GM12892 (cell line): ENCODE data around the gene ATP23.

Experiments
- DNase-seq: peaks from one replicate; pipeline ENCODE4 v3.0.0; 2011; ENCODE audit not compliant: insufficient read length
- FAIRE-seq: peaks from 2 replicates; lab custom pipeline; 2011; peaks lifted over from hg19 to GRCh38; lab: Jason Lieb, UNC
- POLR2A ChIP-seq: IDR thresholded peaks from 2 replicates; pipeline ENCODE4 v1.6.1; 2011; ENCODE audit warnings: low read depth, low read length, control low read depth
- POLR2AphosphoS5 ChIP-seq: IDR thresholded peaks from 2 replicates; pipeline ENCODE4 v1.6.1; 2011; ENCODE audit warnings: low read depth, low read length, control low read depth
- TAF1 ChIP-seq: IDR thresholded peaks from 2 replicates; pipeline ENCODE4 v1.6.1; 2011; ENCODE audit warnings: low read depth, mild to moderate bottlenecking, control low read depth, low read length, borderline replicate concordance

The ATP23 gene

GRCh38 chr12:57927086-57927485 lies 14.3 kb upstream of the ATP23 start:
- FAIRE-seq: no peak
- TF ChIP-seq POLR2A (no peak), POLR2AphosphoS5 (no peak), TAF1 (no peak)
- DNase-seq: no peak

- no peak for DNase-seq
- no peak for FAIRE-seq
- no peak for TF ChIP-seq POLR2A
- no peak for TF ChIP-seq TAF1
- TF ChIP-seq POLR2AphosphoS5: no peak
Observed at GRCh38 chr12:57929092-57929830, 12.1 kb upstream of the ATP23 start.

- no peak for DNase-seq
- FAIRE-seq: no peak
- TF ChIP-seq TAF1: no peak
- no peak for TF ChIP-seq POLR2A
- TF ChIP-seq POLR2AphosphoS5: no peak
Observed at GRCh38 chr12:57934819-57935218, 6.5 kb upstream of the ATP23 start.

GRCh38 chr12:57935331-57935730 lies 6.0 kb upstream of the ATP23 start:
- FAIRE-seq (no peak), DNase-seq (no peak)
- no peak for TF ChIP-seq TAF1
- TF ChIP-seq POLR2A: no peak
- no peak for TF ChIP-seq POLR2AphosphoS5

GRCh38 chr12:57935839-57936512 lies 5.4 kb upstream of the ATP23 start:
- FAIRE-seq (peak; percentile 94), DNase-seq (peak; percentile 63)
- TF ChIP-seq POLR2A (peak; percentile 89), POLR2AphosphoS5 (peak; percentile 90), TAF1 (peak; percentile 70; the same call in 1 of the 2 replicates)

GRCh38 chr12:57936513-57936883 lies 4.9 kb upstream of the ATP23 start:
- FAIRE-seq: no peak
- DNase-seq: no peak

GRCh38 chr12:57939291-57939690 lies 2.1 kb upstream of the ATP23 start:
- DNase-seq: no peak
- TF ChIP-seq POLR2A: no peak
- no peak for TF ChIP-seq POLR2AphosphoS5
- TF ChIP-seq TAF1: no peak
- FAIRE-seq: no peak

More at GRCh38 chr12:57936513-57936883, 4.9 kb upstream of the ATP23 start:
- TF ChIP-seq TAF1 (no peak), POLR2AphosphoS5 (no peak), POLR2A (no peak)

GRCh38 chr12:57940052-57940914 lies 1.1 kb upstream of the ATP23 start:
- DNase-seq (no peak), FAIRE-seq (no peak)
- TF ChIP-seq TAF1: no peak

- no peak for TF ChIP-seq POLR2A
- TF ChIP-seq POLR2AphosphoS5: no peak
- no peak for TF ChIP-seq TAF1
- DNase-seq (no peak), FAIRE-seq (no peak)
Observed at GRCh38 chr12:57940915-57941164, 527 bp upstream of the ATP23 start.

- FAIRE-seq: no peak
- no peak for DNase-seq
- no peak for TF ChIP-seq TAF1
- TF ChIP-seq POLR2AphosphoS5: no peak
- TF ChIP-seq POLR2A: no peak
Observed at GRCh38 chr12:57943438-57944080, 2.2 kb downstream of the ATP23 start.

- TF ChIP-seq TAF1 (no peak), POLR2A (no peak), POLR2AphosphoS5 (no peak)
- no peak for DNase-seq
- no peak for FAIRE-seq
Observed at GRCh38 chr12:57944313-57945023, 3.1 kb downstream of the ATP23 start.
